HTERT RPE-1 (cell line): ENCODE results near the gene BRCC3.

Source experiments
- in situ Hi-C: fragments of 300-500 bp; cut with MboI; formaldehyde crosslinking; loops from 4 replicates; pipeline ENCODE4 v1.14.3; 2020; ENCODE audit warnings: low sequenced_read_pairs

The BRCC3 gene

DNA sequence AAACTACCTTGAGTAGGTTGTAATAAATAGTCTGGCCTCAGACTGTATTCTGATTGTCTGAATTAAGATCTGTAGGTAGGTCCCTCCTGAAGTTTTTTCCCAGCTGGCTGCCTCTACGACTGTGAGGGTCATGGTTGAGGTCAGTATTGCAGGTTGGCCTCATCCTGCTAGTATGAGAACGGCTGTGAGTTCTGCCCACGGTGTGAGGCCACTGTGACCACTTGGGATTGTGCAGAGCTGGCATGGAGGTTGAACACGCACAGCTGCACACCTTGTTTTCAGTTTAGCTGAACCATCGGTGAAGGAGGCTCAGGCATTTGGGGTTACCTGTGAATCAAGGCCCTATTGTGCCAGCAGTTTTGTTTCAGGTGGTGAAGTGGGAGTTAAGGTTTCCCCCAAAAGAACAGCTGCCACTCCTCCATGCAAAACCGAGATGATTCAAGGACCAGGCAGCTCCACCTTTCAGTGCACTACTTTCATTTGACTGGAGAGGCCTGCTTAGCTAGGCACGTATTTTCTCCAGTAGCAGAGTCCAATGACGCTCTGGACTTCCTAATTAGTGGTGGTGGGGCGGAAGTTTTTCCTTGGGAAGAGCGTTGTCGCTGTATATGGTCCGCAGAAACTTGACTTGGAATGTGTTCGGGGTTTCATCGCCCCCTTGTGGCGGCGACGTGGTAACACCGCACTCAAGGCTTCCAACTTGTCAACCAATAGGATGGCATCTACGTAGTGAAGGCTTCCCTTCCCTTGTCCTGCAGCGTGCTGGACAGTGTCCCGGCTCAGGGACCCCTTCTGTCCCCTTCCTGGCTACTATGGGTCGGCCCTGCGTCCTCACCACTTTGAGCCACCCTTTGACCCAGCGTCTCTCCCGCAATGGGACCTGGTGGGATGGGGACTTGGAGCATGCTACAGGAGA lies 14.2 kb upstream of the BRCC3 start:
- in situ Hi-C loops, result no loop called here

DNA sequence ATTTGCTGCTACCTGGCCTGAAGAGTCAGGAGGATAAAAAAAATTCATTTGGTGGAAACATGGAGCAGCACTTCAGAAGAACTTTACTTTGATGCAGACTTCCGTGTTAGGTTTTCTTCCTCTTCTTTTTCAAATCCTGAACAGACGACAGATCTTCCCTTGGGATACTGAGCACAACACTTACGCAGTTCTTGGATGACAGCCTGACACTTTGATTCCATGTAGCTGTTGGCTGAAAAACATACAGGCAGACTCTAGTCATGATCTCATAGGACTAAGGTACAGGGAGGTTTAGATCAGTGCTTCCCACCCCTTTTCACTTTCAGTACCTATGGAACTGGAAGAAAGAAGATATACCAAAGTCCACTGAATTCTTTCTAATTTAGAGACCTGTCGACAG lies 9.5 kb upstream of the BRCC3 start:
- in situ Hi-C loops, result no loop called here

DNA sequence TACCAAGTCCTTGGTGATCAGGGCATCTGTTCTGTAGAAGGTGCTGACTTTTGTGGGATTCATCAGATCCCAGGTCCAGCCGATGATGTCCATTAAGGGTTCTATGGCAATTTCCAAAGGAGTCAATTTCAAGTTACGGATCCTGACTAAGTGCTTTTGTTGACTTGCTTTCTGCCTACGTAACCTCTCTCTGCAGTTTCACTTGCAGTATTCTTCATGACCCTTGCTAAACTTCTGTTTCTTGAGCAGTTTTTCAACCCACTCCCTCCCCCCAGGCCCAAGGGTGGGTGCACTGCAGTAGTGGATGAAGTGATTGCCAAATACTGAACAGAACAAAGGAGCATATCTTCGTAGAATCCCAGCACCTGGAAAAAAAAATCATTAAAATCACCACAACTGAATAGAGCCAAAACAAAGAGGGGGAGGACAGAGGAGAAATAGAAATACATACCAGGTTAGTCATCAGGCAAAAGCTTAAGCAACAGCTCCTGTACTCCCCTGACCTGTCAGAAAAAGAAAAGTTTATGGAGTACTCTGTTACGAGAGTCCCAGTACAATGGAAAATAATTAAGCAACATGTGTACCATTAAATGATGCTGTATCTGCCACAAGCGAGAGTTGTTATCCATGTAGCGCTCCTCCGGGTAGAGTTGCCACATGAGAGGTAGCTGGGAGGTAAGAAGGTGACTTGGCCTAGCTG lies 6.1 kb upstream of the BRCC3 start:
- in situ Hi-C loops, result no loop called here

DNA sequence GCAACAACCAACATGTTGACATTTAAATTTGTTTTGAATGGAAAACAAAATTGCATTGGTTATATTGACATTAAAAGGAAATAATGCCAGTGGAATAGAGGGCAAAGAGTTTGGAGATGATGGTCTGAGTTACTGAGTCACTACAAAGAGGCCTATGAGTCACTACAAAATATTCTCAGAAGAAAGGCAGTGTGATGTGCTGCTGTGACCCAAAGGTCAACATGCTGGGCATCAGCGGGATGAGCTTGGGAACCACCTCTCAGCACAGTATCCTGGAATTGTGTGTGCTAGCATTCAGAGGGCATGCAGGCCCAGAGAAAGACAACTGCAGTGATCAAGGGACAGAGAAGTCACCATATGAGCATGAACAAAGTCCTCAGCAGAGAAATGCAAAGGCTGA lies 3.1 kb upstream of the BRCC3 start:
- in situ Hi-C loops, result no loop called here

DNA sequence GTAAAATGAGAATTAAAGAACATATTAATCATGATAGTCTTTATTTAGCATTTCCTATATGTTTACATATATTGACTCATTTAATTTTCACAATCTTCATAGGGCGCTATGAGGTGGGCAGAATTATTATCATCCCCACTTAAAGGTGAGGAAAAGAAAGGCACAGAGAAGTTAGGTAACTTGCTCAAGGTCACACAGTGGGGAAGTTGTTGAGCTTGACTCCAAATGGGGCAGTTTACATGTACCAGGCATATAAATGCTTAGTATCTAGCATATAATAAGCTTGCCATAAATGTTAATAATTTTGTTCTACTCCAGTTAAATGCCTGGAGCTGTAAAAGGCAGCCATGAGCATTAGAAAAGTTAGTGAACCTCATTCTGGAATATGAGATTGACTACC lies 1.9 kb upstream of the BRCC3 start:
- in situ Hi-C loops, result no loop called here

DNA sequence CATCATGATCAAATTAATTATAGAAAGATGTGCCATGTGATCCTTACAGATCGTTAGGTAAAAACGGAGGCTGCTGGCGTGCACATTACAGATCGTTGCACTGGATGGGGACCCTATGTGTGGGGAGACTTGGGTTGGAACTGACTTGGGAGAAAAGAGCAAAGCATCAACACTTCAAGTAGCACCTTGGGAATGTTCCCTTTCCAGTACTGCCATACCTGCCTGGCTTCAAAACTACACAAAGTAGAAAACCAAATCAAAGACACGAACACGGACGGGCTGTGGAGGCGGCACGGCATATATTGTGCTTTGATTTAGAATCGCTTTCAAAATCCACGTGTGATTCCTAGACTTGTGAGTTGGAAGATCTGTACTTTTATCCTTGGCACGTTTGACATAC lies 1.3 kb upstream of the BRCC3 start:
- in situ Hi-C loops, result no loop called here

DNA sequence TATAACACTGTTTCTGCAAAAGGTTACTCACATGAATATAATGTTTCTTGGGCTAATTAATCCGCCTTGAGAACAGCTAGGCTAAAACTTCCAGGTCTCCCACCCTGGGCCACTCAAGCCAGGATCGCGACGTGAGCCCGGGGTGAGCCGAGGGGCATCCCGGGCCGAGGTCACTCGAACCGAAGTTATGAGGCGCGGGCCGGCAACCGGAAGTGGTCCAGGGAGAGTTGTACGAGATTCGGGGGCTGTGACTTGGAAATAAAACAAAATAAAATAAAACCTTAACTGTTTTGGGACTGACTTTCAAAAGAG lies 689 bp upstream of the BRCC3 start:
- in situ Hi-C loops, result no loop called here

DNA sequence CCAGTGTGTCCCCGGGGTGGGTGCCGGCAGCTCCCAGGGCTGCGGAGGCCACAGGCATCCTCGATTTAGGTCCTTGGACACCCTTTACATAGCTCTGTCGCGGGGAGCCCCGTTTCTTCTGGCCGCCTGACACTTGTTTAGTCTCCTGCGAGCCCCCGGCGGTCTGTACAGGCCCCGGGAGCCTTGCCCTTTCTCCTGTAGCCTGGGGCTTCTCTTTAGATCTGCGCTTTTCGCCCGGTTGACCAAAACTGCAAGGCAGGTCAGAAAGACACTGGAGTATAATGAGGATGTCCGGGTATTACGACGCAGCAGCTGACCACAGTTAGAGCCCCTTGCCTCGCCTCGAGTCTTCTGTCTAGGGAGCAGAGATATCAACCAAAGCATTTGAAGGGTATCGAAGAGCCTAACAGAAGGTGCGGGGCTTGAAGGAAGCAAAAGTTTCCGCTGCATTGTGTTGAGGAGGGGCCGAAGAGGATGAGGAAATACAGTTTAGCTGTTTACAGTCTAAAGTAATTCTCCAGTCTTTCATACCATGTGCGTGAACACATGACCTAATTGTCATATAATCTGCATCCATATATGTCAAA lies 479 bp downstream of the BRCC3 start:
- in situ Hi-C loops, result no loop called here

DNA sequence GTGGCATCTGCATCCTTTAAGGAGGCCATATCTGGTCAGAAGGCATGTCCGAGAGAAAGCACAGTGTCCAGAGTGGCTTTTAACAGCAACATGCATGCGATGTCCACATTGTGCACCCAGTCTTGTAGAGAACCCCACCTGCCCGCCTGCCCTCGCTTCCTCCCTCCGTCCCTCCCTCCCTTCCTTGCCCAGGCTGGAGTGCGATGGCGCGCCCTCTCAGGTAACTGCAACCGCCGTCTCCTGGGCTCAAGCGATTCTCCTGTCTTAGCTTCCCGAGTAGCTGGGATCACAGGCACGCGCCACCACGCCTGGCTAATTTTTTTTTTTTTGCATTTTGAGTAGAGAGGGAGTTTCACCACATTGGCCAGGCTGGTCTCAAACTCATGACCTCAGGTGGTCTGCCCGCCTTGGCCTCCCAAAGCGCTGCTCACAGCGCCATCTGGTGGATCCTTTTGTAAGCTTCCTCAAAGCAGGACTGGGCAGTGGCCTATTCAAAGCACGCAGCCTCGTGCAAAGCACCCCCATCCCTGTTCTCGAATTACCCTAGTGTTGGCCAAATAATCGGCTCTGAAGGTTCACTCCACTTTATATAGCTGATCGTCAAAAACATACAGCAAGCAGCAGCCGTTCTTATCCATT lies 15.0 kb downstream of the BRCC3 start:
- in situ Hi-C loops, result no loop called here

DNA sequence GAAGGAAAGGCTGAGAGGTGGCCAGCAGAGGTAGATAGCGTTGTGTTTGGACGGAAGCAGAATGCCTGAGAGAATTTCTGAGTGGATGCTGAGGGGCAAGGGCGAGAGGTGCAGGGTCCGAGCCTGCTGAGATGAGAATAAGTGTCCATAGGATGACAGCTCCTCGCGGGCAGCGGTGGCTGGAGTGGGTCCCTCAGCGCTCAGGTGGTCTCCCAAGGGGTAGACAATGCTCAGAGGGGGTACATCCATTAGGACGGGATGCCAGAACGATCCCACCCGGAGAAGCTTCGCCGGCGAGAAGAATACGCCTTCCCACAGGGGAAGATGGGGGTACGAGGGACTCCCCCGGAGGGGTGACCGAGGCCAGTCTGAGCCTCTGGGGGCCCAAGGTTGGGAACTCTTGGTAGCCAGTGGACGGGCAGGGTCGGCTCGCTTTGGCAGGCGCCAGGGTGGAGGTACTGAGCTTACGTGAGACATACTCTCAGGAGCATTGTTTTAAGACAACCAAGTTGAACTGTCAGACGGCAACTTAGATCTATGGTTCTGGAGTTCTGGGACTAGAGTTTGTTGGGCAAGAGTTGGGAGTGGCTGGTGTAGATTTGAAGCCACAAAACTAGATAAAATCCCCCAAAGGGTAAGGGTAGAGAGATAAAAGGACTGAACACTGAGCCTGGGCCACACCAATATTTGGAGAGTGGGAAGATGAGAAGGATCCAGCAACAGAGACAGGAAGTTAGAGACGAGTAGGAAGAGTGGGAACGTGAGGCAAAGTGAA lies 15.8 kb downstream of the BRCC3 start:
- in situ Hi-C loops, result no loop called here

DNA sequence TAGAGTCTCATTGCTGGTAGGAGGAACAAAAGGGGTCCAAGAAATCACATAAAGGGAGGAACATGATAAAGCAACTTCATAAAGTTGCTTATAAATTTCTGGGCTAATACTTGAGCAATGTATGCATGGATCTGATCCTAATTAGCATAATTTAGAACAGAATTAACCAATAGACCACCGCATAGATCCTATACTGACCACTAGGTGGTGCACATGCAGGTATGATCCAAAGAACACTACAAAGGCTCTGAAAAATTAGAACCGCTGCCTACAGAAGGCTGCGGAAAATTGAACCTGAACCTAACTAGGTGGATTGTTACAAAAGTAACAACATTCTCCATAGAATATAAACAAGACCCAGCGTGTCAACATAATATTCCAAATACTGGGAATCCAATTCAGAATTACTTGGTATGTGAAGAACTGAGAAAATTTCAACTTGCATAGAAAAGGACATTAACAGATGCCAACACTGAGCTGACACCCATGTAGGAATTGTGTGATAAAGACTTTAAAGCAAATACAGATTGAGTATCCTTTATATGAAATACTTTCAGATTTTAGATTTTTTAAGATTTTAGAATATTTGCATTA lies 23.3 kb downstream of the BRCC3 start:
- in situ Hi-C loops, result no loop called here

DNA sequence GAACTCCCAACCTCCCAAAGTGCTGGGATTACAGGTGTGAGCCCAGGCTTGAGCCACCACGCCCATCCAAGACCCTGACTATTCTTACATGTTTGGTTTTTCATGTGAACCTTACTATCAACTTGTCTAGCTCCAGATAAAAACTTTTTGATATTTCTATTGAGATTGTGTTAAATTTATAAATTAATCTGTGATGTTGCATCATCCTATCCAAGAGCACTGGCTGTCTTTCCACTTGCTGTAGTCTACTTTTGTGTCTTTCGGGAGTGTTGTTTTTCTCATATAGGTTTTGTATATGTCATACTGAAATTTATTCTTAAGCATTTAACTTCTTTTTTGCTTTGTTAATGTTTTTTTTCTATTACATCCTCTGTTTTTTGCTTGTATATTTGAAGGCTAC lies 34.6 kb downstream of the BRCC3 start:
- in situ Hi-C loops, result no loop called here

DNA sequence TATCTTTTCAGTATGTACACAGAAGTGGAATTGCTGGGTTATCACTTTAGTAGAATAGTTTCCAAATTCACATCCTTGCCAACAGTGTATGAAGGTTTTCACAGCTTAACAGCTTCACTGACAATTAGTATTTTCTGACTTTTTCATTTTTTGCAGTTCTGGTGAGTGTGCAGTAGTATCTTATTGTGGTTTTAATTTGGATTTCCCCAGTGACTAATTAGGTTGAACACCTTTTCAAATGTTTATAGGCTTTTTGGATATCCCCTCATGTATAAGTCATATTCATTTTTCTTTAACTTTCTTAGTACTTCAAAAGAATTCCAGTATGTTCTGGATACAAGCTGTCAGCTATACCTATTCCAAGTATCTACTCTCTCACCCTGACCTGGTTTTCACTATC lies 37.1 kb downstream of the BRCC3 start:
- in situ Hi-C loops, result no loop called here

DNA sequence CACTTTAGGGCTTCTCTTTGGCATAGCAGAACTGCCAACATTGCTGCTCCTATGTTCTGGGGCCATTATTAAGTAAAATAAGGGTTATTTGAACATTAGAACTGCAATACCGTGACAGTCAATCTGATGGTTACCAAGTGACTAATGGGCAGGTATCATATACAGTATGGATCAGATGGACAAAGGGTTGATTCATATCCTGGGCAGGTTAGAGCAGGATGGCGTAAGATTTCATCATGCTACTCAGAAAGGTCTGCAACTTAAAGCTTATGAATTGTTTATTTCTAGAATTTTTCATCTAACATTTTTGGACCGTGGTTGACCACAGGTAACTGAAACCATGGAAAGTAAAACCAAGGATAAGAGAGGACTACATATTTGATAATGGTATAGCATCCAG lies 40.9 kb downstream of the BRCC3 start:
- in situ Hi-C loops, result no loop called here

DNA sequence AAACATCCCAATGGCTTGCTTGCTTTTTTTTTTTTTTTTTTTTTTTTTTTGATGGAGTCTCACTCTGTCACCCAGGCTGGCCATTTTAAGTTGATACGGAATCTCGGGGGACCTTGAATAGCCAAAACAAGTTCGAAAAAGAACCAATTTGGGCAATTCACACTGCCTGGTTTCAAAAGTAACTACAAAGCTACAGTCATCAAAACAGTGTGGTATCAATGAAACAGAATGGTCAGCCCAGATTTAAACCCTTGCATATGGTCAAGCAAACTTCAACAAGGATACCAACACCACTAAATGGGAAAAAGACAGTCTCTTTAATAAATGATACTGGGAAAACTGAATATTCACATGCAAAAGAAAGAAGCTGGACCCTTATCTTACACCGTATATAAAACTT lies 41.8 kb downstream of the BRCC3 start:
- in situ Hi-C loops, result no loop called here

DNA sequence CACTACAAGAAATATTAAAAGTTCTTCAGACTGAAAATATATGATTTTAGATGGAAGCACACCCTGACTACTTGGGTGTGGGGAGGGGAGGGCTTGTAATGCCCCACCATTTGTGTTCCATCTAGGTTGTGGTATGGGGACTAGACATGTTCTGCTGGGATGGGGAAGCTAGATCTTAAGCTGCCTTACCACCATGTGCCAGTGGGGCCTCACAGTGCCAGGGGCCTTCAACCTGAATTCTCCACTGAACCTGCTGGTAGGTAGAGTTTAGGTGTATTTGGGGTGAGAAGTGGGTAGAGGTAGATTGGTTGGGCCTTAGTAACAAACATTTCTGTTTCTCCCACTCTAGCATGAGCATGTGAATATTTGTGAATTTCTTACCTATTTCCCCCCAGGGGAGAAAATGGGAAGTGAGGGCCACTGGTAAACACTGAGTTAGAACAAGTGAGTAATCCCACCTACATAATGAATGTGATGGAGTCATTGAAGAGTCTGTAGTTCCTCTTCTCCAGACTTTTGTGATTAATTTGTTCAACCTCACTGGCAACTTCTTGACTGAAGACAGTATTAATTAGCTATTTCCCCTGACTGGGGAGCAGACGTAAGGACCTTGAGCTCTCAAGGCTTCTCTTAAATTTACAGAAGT lies 44.0 kb downstream of the BRCC3 start:
- in situ Hi-C loops, result no loop called here

DNA sequence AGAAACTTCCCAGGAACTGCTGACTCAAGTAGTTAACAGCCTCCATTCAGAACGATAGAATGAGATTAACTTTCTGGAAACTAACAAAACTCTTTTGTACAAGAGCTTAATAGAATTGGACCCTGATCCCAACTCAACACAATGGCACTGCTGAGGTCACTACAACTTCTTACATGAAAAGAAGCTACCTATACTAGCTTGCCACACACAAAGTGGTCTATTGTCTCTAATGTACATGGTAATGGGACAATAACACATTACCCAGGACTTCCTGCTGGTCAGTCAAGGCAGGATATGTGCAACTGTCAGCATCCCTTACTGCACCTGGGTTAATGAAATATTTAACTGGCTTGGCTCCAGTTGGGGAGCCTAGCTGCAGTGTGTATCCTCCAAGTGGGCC lies 56.2 kb downstream of the BRCC3 start:
- in situ Hi-C loops, result no loop called here

DNA sequence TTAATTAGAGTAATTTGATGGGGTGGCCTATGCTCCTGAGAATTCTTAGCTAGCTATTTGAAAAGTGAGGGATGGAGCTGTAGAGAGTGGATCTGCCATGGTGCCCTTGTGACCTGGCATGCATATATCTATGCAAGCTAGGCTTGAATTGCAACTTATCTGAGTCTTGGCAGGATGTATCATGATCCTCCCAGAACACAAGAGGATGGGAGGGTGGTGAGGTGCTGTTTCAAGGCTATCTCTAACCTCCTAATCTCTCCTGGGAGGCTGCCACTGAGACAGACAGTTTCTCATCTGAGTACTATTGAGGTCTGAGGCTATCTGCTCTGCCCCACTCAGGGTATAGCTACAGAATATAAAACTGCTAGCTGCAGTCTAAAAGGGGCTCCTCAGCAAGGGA lies 56.6 kb downstream of the BRCC3 start:
- in situ Hi-C loops, result no loop called here

DNA sequence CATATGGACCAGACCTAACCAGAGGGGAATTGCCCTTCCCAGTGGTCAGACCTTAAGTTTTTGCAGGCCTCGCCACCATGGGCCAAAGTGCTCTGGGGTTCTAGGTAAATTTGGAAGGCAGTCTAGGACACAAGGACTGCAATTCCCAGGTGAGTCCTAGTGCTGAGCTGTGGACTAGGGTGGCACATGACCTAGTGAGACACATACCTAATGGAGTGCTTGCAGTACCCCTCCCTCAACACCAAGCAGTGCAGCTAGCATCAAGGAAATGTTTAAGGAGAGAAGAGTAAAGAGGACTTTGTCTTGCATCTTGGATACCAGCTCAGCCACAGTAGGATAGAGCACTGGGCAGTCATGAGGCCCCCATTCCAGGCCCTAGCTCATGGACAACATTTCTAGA lies 60.8 kb downstream of the BRCC3 start:
- in situ Hi-C loops, result no loop called here

DNA sequence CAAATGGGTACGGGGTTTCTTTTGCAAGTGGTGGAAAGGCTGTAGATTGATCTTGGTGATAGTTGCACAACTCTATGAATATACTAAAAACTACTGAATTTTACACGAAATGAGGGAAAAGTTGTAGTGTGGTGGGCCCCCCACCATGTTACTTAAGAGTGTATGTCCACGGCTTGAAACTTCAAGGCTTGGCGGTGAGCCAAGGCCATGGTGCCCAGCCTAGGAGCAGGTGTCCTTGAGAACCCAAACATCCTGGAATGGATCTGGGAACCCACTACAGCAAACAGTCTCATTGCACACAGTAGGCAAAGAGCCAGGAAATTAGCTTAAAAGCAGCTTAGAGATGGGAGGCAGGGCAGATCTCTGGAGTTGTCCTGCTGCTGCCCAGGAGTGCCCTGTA lies 62.9 kb downstream of the BRCC3 start:
- in situ Hi-C loops, result no loop called here
